ENCODE measurements around the gene TAF12.
"Not testable (repeated sequence)": the region's sequence is repeated elsewhere in the genome, so short reads cannot be mapped to it uniquely, and the experiment has no call there.

Gene TAF12

DNA sequence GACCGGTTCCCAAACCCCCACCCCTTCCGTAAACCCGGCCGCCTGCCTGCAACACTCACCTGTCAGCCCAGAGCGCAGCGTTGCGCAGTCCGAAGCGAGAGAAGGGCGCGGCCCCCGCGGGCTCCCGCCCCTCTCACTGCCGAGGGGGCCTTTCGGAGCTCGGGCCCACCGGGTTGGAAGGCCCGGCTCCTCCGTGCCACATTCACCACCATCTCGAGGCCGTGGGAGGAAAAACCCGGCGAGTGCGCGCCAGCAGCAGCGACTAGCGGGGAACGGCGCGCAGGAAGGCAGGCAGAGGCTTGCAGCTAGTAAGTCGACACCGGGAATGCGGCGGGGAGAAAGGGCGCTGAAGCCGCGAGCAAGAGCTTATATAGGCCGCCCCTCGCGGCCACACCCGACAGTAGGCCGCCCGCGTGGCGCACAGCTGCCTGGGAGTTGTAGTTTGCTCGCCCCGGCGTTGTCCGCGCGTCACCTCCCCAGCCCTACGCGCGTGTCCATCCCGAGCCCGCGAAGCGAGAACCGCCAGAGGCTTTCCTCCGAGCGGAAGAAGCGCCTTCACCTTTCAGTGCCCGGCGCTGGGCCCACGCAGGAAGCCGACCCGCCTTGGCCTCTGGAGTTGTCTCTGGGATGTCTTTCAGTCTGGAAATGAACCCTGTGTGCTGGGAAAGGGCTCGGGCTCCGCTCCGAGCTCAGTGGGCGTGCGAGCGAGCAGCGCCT is 61.2 kb downstream of the TAF12 start:
- peak; percentile 89 to 91 for DNase-seq (ENCODE audit: low read depth in 2 of 2)

DNA sequence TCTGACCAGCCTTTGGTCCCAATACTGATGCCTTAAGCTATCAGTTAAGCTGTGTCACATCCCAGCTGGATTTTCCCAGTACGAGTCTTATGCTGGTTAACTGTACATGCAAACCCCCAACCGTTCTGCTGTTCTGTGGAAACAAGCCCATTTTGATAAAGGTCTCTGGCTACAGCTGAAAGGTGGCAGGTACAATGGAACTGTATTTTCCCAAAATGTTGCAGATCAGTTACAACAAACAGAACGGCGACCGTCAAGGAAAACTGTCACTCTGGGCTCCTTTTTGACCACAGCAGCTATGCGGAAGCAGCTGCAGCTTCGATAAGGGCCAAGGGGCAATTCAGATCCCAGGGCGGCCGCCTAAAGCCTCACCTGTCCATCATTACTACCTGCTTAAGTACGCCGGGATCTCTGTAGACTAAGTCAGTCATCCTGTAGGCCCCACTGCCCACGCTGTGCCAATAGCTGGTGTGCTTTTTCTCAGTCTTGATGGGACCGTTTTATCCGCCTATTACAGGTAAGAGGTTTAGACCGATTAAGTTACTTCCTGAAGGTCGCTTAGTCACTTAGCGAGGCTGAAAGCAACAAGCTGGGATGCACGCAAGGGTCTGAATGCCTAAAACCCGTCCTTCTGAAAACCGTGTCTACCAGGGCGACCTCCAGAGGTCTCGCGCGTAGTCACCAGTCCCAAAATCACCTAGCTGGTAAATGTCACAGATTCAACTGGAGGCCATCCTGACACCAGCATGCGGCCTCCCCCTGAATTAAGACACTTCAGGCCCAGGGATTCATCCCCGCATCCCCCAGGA is 61.9 kb downstream of the TAF12 start:
- peak in 1 of 2 donors; percentile 23 for DNase-seq (ENCODE audit: low read depth in 2 of 2)

DNA sequence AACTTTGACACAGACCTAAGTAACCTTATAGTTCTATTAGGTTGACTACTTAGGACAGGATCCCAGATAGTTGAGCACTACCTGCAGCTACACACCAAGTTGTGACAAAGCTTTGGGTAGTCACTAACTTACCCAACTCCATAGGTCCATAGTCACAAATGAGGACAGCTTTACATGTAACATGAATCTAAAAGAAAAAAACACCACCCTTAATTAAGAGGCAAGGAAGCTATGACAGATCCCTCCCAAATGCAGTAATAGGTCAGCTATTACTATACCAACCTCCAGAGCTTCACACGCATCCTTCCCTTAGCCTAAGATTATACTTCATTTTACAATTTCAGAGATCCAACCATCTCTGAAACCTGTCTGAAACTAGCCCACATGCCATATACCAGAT is 63.5 kb downstream of the TAF12 start:
- no peak for DNase-seq (ENCODE audit: low read depth in 2 of 2)

DNA sequence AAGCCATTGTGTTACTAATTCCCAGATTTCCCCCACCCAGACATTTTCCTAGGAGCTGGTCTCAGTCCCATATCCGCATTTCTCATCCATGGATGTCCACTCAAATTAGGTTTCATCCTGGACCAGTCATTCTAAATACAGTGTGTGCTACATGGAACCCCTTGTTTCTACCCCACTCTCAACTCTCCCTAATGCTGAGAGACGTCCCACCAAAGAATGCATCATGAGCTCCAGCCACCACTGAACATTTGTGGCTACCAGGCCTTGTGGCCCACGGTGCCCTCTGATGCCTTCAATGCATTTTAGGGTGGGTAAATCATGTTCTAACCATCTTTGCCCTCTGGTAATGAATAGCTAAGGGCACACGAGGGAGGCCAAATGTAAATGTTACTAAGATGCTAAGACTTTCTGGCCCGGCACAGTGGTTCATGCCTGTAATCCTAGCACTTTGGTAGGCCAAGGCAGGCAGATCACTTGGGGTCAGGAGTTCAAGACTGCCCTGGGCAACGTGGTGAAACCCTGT is 64.1 kb downstream of the TAF12 start:
- DNase-seq (ENCODE audit: low read depth in 2 of 2): no peak

DNA sequence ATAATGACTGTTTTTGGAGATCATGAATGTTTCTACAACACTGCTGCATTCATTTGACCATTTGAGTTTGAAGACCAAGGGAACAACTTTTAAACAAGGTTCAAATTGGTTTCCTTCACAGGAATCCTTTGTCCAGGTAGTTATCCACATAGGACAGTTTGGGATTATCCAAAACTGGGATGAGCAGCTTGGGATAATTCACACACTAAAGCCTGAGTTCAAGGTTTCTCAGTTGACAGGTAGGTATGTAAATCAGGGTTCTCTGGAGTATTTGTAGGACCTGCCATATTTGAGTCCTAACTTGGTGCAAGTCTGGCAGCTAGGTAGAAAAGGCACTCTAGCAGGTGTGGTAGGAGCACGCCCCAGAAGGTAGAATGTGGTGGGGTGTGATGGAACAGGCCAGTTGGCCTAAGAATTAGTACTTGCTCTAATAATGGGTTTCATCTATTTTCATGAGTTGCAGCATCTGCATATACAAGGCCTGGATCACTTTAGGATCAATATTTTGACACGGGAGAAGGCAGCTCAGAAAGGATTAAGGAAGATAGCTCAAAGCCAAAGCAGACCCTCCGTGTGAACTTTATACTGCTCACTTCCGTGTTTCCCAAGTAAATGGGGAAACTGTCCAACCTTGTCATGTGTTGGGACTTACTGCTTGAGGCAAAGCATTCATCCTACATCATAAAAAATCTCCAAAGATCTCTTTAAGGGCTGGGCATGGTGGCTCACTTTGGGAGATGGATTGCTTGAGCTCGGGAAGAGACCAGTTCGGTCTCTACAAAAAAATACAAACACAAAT is 64.9 kb downstream of the TAF12 start:
- DNase-seq (ENCODE audit: low read depth in 2 of 2): no peak

DNA sequence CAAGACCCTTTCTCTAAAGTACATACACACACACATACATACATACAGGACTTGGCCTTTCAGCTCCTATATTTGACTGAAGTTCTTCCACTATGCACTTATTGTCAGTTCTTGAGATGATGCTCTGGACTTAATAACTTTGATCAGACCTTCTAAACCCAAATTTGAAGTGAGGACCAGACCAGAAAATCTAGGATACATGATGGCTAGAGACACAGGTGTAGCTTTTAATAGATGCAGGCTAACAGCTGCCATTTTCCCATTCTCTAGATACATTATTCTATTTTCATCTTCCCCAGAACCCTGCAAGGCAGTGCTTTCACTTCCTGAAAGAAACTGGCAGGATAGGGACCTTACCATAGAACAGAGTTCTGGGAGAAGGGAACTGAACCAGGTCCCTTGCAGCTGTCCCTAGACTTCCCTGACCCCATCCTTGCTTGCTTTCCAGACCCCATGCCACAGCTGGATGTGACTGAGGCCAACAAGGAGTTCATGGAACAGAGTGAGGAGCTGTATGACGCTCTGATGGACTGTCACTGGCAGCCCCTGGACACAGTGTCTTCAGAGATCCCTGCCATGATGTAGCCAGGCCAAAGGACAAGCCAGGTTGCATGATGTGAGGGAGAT is 65.7 kb downstream of the TAF12 start:
- DNase-seq (ENCODE audit: low read depth in 2 of 2): no peak

DNA sequence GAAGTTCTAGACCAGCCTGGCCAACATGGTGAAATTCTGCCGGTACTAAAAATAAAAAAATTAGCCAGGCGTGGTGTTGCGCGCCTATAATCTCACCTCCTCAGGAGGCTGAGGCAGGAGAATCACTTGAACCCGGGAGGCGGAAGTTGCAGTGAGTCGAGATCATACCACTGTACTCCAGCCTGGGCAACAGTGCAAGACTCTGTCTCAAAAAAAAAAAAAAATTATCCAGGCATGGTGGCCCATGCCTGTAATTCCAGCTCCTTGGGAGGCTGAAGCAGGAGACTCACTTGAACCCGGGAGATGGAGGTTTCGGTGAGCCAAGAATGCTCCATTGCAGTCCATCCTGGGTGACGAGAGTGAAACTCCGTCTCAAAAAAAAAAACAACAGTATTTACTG is 69.3 kb downstream of the TAF12 start:
- DNase-seq (ENCODE audit: low read depth in 2 of 2): no peak

DNA sequence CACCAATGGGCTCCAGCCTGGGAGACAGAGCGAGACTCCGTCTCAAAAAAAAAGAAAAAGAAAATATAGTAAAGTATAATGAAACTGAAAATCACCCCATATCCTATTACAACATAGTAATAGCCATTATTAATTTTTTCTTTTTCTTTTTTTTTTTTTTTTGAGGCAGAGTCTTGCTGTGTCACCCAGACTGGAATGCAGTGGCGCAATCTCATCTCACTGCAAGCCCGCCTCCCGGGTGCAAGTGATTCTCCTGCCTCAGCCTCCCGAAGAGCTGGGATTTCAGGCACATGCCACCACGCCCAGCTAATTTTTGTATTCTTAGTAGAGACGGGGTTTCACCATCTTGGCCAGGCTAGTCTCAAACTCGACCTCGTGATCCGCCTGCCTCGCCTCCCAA is 70.0 kb downstream of the TAF12 start:
- not testable (repeated sequence) for DNase-seq (ENCODE audit: low read depth in 2 of 2)

DNA sequence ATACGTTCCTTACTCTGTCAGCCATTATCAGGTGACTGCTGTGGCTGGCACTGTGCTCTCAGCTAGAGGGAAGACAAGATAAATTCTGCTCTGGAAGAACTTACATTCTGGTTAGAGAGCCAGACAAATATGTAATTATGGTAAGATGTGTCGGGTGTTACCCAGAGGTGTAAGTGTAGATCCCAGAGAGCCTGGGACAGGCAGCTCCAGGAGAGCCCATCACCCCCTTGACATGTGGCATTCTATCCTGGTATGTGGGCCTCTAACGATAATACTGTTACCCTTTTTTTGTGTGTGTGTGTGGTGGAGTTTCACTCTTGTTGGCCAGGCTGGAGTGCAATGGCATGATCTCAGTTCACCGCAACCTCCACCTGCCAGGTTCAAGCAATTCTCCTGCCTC is 71.0 kb downstream of the TAF12 start:
- DNase-seq (ENCODE audit: low read depth in 2 of 2): no peak

DNA sequence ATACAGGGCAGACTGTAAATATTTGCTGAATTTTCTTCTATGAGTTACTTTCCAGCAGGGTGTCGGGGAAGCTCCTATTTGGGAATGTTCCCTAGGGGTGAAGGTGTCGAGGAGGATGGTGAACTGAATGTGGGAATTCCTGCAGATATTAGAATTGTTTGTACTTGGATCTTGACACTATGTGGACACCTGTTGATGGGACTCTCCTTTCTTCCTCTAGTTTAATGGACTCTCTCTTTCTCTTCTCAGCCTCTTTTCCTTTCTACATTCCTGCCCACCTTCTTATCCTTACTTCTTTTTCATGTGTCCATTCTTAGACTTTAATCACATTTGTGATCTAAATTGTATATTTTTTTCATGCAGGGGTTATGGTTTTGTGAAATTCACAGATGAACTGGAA is 75.9 kb downstream of the TAF12 start:
- DNase-seq (ENCODE audit: low read depth in 2 of 2): no peak

DNA sequence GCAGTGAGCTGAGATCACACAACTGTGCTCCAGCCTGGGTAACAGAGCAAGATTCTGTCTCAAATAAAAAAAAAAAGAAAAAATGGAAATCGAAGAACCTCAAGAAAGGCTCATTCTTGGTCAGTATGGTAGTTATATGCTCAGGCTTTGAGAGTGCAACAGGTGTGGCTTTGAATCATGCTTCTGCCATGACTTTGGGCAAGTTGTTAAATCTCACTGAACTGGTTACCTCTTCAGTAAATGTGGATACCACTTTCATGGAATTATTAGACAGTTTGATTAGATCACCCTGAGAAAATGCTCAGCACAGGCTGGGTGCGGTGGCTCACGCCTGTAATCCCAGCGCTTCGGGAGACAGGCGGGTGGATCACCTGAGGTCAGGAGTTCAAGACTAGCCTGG is 77.1 kb downstream of the TAF12 start:
- DNase-seq (ENCODE audit: low read depth in 2 of 2): no peak

DNA sequence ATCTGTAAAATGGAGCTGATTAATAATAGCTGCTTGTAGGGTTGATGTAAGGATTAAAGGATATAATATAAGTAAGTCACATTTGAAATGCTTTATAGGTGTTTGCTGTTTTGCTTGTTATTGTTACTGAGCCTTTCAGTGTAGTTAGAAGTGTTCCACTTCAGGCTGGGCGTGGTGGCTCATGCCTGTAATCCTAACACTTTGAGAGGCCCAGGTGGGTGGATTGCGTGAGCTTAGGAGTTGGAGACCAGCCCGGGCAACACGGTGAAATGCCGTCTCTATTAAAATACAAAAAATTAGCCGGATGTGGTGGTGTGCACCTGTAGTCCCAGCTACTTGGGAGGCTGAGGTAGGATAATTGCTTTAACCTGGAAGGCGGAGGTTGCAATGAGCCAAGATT is 77.8 kb downstream of the TAF12 start:
- no peak for DNase-seq (ENCODE audit: low read depth in 2 of 2)

DNA sequence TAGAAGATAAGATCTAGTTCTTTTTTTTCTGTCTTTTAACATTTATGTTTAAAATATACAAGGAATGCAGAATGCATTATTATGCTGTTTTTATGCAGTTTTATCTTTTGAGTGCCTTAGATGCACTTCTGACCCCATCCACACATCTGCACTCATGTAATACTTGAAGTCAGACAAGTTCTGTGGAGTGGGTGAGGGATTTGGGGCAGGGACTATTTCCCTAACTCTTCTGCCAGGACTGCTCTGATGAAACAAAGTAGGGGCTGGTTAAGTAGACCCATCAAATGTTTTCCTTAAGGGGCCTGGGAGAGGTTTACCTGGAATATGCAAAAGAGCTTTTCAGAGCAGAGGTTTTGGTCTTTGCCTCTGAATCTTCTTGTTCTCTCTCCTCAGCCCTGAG is 78.6 kb downstream of the TAF12 start:
- DNase-seq (ENCODE audit: low read depth in 2 of 2): no peak

DNA sequence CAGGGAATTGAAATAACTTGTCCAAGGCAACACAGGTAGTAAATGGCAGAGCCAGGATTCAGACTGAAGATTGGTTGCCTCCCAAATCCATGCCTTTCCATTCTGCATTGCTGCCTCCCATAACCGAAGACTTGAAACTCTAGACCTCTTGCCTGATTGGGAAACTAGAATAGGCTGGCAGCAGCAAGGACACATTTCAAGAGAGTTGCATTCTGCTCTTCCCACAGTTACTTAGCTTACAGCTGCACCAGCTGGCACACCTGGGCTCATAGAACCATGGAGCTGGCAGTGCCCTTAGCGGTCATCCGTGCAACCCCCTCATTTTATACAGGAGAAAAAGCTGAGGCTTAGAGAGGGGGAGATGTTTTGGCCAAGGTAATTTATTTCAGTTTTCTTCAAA is 82.0 kb downstream of the TAF12 start:
- DNase-seq (ENCODE audit: low read depth in 2 of 2): no peak
